ENCODE results near the gene MORN2.

Gene MORN2

DNA sequence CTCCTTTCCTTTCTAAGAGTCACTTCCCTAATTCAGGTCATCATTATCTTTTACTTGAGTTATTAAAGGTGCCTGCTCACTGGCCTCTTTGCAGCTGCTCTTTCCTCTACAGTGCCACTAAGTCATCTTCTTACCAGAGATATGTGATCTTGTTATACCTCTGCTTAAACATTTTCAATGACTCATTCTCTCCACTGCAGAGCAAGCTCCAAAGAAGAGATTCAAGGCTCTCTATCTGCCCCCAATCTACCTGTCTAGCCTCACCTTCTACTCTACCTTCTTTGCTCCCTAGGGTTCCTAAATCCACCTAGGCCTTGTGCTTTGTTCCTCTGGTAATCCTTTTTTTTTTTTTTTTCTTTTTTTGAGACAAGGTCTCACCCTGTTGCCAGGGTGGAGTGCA, 17.0 kb downstream of the MORN2 start:
- no peak for DNase-seq

DNA sequence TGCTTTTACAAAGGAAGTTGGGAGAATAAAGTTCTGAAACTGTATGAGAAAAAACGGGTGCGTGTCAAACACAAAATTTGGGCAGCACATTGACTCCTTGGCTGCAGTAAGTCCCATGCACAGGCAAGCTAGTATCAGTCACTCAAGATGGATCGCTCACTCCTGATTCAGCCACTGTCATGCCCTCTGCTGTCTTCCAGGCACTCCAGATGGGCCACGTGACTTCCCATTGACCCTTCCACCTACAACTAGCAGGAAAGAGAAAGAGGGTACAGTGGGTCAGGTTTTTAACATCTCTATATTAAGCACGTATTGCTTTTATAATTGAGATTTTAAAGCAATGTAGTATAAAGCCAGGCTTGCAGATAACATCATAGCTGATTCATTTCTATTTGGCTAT, 22.5 kb downstream of the MORN2 start:
- no peak for DNase-seq

DNA sequence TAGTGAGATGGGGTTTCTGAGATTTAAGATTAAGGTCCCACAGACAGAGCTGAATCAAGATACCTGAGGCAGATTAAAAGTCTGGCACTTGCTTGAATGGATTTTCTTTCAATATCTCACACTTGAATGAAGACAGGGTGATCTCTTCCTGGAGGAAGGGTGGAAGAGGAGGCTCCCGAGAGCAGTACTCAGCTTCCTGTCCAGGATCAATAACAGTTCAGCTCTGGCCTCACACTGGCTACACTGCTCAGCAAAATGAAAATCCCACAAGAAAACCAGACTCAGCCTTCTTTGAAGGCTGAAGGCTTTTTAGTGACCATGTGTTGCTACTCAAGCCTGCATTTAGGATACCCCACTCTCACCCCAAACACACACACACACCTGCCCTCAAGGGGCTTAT, 24.9 kb downstream of the MORN2 start:
- no peak for DNase-seq

DNA sequence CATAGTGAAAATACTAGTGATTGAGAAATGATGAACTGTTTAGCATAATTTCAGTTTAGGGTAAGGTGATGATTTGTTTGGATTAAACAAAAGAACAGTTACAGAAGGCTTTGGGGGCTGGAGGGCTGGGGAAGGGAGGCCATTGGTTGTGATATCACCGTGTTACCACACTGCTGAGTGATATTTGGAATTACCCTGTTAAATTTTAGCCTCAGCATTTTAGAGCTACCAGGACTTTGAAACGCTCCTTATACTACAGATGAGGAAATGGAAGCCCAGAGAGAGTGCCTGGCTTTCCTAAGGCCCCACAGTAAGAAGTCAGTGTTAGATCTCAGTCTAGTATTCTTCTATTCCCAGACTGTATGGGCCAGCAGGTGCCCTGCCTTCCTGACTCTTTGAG, 29.5 kb downstream of the MORN2 start:
- DNase-seq, result no peak

DNA sequence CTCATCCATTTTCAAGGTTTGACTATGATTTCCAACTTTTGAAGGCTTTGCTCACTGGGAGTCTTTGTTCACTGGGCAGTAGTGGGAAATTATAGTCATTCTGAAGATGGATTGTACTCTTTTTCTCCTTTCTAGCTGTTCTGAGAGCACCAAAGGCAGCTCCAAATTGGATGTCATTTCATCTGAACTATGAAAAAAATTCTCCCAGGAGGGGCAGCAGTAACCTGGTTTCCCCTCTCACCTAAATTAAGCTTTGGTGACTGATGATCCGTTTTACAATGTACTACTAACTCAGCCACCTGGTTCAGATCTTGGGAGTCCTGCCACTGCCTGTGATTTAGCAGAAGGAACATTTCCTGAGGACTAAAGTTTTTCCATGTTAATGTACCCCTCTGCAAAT, 31.5 kb downstream of the MORN2 start:
- DNase-seq, result no peak

DNA sequence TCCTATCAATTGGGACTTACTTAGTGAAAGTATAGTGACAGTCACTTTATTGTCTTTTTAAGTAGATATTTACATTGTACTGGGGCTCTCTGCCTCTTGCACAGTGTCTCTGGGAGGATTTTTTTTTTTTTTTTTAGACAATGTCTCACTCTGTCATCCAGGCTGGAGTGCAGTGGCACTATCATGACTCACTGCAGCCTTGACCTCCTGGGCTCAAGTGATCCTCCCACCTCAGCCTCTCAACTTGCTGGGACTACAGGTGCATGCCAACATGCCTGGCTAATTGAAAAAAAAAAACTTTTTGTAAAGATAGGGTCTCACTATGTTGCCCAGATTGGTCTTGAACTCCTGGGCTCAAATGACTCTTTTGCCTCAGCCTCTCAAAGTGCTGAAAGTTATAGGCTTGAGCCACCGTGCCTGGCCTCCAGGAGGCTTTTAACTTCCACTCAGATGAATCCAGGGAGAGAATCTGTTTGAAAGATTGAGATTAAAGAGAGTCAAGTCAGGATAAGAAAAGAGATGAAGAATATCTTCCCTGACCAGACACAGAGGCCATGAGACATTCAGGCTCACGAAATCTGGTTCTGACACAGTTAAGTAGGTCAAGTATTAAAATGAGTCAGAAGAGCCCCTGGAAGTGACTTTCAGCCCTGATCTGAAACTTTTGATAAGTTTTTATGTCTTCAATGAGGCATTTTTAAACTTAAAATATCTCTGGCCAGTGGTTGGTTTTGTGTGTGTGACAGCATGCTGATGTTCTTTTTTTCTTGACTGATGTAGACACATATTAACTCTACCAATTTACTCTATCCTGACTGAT, 32.2 kb downstream of the MORN2 start:
- DNase-seq, result no peak

DNA sequence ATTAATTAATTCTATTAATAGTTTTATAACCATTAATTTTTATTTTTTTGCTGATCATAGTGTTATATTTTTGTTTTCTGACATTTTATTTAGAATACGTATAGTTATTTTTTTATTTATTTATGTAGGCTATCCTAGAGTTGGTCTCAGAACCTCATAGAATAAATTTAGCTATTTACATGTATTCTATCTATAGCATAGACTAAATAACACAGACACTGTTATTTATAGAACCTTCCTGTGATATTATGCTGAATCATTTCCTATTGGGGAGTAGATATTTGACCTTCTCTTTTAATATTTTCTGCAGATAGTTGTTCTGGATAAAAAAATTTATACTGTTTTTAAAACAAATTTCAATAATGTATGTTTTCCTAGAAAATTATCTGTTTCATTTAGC, 34.1 kb downstream of the MORN2 start:
- no peak for DNase-seq

DNA sequence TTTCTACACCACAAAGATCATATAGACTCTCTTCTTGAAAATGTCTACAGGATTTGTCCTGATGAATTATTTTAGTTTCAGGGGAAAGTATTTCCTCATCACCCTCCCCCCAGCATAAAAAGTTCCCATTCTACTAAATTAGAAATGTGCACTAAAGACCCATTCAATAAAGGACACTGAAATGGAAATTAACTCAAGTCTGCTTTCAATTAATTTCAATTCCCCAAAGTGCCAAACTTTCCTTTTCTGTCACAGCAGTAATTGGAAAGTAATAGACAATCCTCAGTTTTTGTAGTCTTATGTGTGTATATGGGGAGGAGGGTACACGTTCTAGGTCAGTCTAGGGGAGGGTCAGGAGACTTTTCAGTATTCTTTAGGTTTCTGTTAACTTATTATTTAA, 35.4 kb downstream of the MORN2 start:
- no peak for DNase-seq

DNA sequence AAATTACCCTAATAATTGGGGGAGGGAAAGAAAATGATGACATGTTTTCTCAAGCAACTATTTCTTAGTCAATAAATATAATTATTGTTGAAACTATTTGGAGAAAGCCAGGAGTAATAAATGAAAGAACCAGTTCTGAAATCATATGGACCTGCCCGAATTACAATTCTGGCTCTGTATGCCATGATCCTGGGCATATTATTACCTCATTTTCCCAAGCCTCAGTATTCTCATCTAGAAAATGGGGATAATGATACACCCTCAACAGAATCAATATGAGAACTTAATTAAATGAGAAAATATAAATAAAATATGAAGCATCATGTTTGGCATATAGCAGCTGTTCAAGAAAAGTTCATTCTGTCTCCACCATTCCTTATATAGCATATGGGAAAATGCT, 36.8 kb downstream of the MORN2 start:
- DNase-seq, result no peak

DNA sequence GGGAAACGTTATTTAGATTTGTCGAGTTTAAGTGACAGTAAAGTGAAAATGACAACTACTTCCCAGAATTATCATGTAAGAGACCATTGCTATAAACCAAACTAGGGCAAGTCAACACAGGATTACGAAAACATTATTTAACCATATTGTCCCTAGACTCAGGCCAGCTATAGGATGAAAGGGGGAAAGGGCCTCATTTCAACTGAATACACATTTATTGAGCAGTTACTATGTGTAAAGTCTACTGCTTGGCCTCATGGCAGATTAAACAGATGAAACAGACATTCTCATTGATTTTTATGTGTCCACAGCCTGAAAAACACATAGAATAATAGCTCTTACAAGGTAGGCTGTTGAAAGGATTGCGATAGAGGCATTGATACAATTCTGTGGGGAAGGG, 46.6 kb downstream of the MORN2 start:
- no peak for DNase-seq

DNA sequence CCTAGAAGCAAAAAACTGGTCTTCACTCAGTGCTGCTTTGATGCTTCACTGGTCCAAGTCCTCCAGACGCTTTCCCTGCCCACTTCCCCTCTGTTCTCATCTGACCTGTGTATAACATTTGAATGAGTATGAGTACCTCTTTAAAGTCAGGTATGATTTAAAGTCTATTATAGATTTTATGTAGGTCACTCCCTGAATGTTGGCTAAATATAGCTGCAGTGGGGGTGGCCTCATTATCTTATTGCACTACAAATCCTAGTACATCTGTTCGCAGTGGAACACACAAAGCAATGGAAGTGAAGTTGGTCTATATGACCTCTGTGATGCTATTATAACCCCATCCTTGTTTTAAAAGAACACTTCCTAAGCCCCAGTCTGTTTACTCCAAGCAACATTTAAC, 47.1 kb downstream of the MORN2 start:
- no peak for DNase-seq

DNA sequence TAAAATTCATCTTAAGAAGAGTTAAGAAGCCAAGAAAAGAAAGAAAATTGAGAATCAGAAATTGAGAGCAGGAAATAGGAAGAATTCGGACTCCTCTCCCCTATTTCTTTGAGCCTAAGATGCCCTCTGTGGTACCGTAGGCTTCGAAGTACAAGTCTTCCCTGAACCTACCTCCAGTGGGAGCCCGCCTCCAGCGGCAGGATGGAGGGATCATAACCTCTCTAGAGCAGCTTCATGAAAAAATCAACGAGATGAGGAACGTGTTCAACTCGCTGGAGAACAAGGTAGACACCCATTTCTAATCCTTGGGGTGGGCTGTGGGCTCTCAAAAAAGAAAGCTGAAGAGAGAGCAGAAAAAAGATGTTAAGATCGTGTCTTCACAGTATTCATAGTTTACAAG, 50.2 kb downstream of the MORN2 start:
- DNase-seq, result no peak

DNA sequence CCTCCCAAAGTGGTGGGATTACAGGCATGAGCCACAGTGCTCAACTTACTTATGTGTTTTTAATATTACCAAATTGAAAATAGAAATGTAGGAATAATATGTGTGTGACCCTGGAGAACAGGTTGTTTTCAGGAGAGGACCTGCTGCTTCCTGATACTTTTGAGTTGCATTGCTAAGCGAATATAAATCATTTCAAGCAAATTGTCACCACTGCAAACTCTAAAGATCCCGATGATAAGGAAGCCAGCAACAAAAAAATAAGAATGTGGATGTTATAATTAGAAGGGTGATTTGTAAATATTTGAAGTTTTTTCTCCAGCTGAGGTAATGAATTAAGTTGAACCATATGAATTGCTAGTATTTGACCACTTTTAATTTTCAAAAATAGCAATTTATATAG, 54.8 kb downstream of the MORN2 start:
- DNase-seq, result no peak

Measured in central memory CD4-positive, alpha-beta T cell (primary cell).